Cardiac septum (tissue), 1 donor: ENCODE measurements around the gene ZCCHC14. TPM values are rescaled to one million over a fixed set of nuclear protein-coding genes. Genes with fewer than 3 reads are reported as not detected.
"Not testable (repeated sequence)": the region's sequence is repeated elsewhere in the genome, so short reads cannot be mapped to it uniquely, and the experiment has no call there.

Experiments
- DNase-seq: peaks from one replicate; pipeline ENCODE4 v3.0.0-alpha.2; 2020; ENCODE audit warnings: low spot score
- intact Hi-C: fragments of 100-400 bp; cut with DNase I; formaldehyde crosslinking; loops from one replicate; pipeline ENCODE4 v1.14.0; 2022
- total RNA-seq: library from RNA; stranded (reverse); fragmentation: NEBNext Ultra II Directional; extraction: Animal tissue kit (Norgen Biotek cat#: 25700); gene quantifications from one replicate; pipeline ENCODE4 v1.2.1, GENCODE V29; 2021
- donor health status: DM: no; HTN: no; CAD: no.

ZCCHC14 gene
- total RNA-seq, 1 donor from 2014 or later: 20.5 TPM

- intact Hi-C loops, DNase-seq: not testable (repeated sequence)
Measured at GRCh38 chr16:87485792-87486191, 7.0 kb downstream of the ZCCHC14 start.

DNA sequence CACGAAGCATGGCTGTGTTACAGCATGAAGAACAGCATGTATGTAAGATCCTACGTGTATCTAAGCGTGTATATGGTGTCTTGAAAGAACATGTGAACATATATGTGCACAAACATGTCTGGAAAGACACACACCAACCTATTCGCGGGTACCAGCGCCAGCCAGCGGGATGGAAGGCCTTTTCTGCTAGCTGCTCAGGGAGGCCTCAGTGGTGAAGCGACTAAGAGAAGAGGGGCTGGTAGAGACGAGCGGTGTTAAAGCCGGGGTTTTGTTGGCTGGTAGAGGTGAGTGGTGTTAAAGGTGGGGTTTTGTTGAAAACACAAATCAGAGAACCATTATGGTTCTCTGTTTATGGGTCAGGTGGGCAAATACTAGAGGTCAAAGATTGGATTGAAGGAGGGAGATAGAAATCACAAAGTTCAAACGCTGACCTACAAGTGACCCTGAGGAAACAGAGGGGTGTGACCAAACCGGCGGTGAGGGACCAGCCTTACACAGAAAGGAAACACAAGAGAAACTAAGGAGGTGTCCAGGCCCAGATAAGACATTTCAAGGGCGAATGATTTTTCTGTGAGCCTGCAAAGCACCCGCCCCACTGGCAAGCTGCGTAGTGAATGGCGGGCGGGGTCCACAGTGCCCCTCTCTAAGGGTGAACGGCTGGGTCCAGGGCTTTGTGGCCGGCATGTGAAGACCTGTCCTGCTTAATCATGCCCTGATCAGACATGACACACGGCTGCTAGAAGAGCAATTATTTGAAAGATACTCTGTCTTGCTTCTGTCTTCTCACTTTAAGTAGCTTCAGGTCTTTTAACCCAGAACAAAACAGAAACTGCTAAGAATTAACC, 8.1 kb downstream of the ZCCHC14 start:
- intact Hi-C loops: no loop called here
- DNase-seq: no peak

DNA sequence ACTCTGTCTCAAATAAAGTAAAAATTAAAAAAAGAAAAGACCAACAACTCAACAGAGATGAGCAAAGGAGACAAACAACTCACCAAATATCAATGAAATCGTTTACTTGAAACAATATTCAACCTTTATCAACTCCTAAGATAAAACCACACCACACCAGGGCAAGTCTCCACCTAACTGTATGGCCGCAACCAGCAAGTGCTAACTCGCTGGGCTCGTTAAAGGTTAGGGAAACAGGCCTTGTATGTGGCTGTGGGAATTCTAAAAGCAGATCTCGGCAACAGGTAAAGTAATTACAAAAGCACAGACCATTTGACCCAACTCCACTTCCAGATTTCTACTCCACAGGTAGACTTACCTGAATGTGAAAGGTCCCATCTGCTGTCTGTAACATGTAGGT, 9.3 kb downstream of the ZCCHC14 start:
- DNase-seq: no peak
- intact Hi-C loops: no loop called here

- intact Hi-C loops: not testable (repeated sequence)
Measured at GRCh38 chr16:87482670-87483069, 10.2 kb downstream of the ZCCHC14 start.

GRCh38 chr16:87482266-87482665, 10.6 kb downstream of the ZCCHC14 start:
- no peak for DNase-seq
- intact Hi-C loops: no loop called here

More at GRCh38 chr16:87482670-87483069, 10.2 kb downstream of the ZCCHC14 start:
- DNase-seq: not testable (repeated sequence)

DNA sequence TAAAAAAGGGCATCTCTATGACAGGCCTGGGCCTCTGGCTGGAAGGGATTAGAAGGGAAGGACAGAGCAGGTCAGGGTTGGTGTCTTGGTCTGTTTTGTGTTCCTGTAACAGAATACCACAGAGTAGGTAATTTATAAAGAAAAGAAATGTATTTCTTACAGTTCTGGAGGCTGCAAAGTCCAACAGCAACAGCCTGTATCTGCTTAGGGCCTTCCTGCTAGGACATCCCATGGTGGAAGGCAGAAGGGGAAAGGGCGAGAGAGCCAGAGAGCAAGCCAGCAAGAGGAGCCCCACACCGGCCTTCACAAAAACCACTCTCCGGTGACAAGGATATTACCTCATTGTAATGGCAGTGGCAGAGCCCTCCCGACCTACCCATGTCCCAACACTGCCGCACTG, 11.1 kb downstream of the ZCCHC14 start:
- intact Hi-C loops: not testable (repeated sequence)

GRCh38 chr16:87477209-87477981, 15.4 kb downstream of the ZCCHC14 start:
- not testable (repeated sequence) for DNase-seq

More for the DNA sequence above, 11.1 kb downstream of the ZCCHC14 start:
- not testable (repeated sequence) for DNase-seq

GRCh38 chr16:87474566-87474996, 18.2 kb downstream of the ZCCHC14 start:
- no peak for DNase-seq
- intact Hi-C loops: no loop called here

More at GRCh38 chr16:87477209-87477981, 15.4 kb downstream of the ZCCHC14 start:
- intact Hi-C loops: not testable (repeated sequence)

GRCh38 chr16:87474017-87474416, 18.8 kb downstream of the ZCCHC14 start:
- peak; percentile 57 for DNase-seq
- intact Hi-C loops: no loop called here

DNA sequence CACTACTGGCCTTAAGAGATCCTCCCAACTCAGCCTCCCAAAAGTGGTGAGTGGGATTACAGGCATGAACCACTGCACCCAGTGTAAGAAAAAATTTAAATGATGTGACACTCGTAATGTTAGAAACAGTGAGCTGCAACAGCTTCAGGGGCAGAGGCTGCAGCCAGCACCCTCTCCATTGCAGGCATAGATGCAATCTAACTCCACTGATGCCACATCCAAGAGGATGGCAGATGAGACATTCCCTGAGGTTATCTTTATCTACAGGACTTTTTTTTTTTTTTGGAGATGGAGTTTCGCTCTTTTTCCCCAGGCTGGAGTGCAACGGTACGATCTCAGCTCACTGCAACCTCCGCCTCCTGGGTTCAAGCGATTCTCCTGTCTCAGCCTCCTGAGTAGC, 19.9 kb downstream of the ZCCHC14 start:
- intact Hi-C loops: no loop called here
- no peak for DNase-seq

GRCh38 chr16:87472142-87472778, 20.6 kb downstream of the ZCCHC14 start:
- intact Hi-C loops: no loop called here
- peak; percentile 43 for DNase-seq

- peak; percentile 44 for DNase-seq
- intact Hi-C loops: no loop called here
Measured at GRCh38 chr16:87471278-87472141, 21.3 kb downstream of the ZCCHC14 start.

GRCh38 chr16:87470332-87470731, 22.5 kb downstream of the ZCCHC14 start:
- intact Hi-C loops: no loop called here
- DNase-seq: no peak

DNA sequence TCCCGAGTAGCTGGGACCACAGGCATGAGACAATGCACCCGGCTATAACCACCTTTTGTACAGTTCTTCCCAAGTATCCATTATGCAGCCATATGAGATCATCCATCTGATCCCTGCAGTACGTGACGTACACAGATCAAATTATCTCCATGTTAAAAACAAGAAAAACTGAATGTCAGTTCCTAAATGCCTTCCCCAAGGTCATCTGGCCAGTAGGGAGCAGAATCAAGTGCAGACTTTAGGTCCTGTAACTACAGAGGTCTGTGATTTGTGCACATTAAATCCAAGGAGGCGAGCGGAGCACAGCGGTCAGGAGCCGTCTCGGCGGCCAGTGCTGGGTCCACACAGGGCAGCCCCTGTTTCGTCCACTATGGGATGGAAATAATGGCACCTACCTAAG, 23.7 kb downstream of the ZCCHC14 start:
- intact Hi-C loops: no loop called here

GRCh38 chr16:87468550-87468949, 24.3 kb downstream of the ZCCHC14 start:
- peak; percentile 66 for DNase-seq
- intact Hi-C loops: no loop called here

More for the DNA sequence above, 23.7 kb downstream of the ZCCHC14 start:
- peak; percentile 60 for DNase-seq

- intact Hi-C loops: no loop called here
- DNase-seq: no peak
Measured at GRCh38 chr16:87466975-87467501, 25.8 kb downstream of the ZCCHC14 start.

DNA sequence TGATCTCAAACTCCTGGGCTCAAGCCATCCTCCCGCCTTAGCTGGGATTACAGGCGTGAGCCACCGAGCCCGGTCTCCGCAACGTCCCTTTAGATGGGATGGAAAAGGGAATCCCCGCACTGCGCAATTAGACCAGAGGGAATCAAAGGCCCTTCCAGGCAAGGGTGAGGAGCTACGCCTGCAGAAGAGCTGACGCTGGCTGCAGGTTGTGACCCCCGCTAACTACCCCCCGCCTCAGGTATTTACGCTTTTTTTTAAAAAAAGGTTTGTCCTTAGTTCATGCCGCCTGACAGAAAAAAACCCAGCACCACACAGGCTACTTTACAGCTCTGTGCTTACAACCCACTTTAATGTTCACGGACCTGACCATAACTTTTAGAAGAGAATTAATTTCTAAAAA, 26.9 kb downstream of the ZCCHC14 start:
- intact Hi-C loops: no loop called here
- no peak for DNase-seq

DNA sequence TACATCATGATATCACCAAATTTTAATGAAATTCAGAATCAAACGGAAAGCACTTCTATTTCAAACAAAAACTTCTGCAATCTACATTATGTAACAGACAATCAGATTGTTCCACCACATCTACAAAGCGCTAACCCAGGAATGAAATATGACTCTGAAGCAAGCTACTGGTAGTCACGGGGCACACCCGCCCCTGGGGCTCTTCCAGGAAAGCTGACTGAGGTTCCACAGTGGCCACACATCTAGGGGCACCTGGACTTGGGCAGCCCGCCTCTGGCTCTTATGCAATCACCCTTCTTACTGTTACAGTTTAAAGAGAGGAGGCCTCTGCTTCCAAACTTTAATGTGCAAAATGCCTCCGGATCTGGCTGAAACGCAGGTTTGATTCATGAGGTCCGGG, 27.5 kb downstream of the ZCCHC14 start:
- intact Hi-C loops: no loop called here
- DNase-seq: peak; percentile 75
